HG02678 (cell line): ENCODE results near the gene ATG4C.
A peak's percentile ranks its signal among the peaks of the same experiment; 100 is the strongest.
"Not testable (repeated sequence)": the region's sequence is repeated elsewhere in the genome, so short reads cannot be mapped to it uniquely, and the experiment has no call there.

Source experiments
- ATAC-seq: cut with Tn5 transposase; IDR thresholded peaks from one replicate; pipeline ENCODE4 v1.9.1; 2021; ENCODE audit warnings: mild to moderate bottlenecking, moderate library complexity; ENCODE audit not compliant: unreplicated experiment

The ATG4C gene, protein sequence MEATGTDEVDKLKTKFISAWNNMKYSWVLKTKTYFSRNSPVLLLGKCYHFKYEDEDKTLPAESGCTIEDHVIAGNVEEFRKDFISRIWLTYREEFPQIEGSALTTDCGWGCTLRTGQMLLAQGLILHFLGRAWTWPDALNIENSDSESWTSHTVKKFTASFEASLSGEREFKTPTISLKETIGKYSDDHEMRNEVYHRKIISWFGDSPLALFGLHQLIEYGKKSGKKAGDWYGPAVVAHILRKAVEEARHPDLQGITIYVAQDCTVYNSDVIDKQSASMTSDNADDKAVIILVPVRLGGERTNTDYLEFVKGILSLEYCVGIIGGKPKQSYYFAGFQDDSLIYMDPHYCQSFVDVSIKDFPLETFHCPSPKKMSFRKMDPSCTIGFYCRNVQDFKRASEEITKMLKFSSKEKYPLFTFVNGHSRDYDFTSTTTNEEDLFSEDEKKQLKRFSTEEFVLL

DNA sequence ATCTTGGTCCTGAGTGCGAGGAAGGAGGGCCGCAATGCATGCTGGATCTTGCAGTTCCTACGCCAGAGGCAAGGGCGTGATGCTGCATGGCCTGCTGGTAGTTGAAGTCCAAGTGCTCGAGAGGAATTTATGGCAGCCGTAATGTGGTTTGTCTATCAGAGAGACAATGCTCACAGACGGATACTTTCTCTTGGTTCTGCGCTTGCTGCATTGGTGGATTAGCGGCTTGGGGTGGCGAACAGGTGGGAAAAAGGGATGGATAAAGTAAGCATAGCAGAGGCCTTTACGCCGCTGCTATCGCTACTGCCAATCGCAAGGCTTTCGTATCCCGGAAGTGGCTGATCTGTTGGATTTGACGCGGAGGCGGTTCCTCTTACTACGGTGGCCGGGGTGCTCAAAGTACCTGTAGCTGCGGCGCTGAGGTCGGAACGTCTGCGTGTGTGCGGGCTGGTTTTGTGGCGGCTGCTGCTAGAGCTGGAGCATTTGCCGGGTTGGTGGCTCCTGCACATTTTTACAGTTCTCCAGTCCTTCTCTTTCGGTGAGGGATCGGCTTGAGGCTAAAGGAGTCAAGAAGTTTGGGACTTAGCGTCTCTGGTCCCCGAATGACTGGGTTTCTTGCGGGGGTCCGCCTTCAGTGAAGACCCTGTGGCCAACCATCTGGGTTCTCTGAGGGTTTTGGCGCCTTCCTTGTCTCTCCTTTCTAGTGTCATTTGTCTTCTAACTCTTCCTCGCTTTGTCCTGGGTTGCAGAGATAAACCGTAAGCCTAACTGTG, at the start of gene ATG4C:
Gene ATG4C (plus strand): TSS at position 397 of the 773 bp plus-strand sequence. CDS start 19,655 bp downstream, outside the sequence.
- peak; percentile 96 for ATAC-seq

DNA sequence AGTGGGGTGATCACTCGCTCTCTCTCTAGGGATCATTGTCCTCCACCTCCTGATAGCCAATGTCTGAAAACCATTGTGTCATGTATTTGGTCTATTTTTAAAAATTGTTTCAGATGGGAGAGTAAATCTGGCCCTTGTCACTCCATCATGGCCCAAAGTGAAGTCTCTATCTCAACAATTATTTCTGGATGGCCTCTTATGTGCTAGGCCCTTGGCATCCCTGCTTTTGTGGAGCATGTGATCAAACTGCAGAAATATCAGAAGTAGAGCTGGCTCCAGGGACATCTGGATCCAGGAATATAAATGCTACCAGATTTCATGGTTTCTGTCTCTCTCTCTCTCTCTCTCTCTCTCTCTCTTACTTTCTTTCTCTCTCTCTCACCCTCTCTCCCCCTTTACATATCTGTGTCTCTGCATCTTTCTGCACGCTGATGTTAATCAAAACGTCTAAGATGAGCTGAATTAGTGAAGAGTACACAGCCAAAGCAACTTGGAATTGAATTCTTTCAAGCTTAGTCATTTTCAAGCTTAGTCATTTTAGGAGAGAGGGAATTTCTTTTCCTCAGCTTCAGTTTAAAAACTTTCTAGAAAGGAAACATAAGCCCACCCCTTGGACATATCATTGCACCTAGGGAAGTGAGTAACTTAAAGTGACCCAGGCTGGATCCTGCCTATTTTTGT, 48.3 kb upstream of the ATG4C start:
- ATAC-seq = no peak

DNA sequence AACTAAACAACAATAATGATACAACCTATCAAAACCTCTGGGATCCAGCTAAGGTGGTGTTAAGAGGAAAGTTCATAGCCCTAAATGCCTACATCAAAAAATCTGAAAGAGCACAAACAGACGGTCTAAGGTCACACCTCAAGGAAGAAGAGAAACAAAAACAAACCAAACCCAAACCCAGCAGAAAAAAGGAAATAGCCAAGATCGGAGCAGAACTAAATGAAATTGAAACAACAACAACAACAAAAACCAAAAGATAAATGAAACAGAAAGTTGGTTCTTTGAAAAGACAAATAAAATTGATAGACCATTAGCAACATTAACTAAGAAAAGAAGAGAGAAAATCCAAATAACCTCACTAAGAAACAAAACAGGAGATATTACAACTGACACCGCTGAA, 43.2 kb upstream of the ATG4C start:
- not testable (repeated sequence) for ATAC-seq

DNA sequence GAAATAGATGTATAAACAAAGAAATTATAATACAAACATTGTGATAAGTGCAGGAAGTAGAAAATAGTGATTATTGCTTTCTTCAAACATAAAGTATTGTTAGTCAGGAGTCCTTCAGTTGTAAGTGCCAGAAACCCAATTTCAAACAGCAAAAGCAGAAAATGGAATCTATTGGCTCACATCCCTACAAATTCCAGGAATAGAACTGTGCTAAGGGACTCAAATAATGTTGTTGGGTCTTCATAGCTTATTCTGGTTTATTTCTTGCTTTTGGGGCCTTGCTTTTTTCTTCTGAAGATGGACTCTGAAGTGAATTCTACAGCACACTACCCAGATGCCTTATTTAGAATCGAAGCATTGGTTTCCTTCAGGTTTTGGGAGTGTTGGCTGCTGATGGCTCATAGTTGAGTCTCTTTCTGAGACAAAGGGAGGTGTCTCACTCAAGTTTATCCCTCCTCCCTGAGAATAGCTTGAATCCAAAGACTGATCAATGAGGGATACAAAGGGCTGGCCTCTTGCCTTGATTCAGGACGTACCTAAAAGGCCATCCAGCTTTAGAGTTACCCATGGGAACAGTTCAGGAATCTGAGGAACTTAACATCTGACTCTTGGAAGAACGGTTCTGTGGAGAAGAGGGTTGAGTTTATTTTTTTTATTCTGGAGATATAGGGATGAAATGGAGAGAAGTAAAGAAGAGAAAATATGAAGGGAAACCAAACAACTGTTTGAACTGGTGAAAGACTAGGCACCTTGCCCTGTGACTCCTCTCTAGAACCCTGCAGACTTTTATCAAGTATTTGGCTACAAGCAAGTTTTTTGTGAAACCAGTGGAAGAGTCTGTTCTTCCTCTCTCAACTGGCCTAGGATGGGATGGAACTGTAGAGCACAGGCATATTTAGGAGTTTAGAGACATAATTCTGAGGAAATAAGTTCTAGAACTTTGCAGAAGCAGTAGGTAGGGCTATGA, 39.0 kb upstream of the ATG4C start:
- ATAC-seq = no peak

DNA sequence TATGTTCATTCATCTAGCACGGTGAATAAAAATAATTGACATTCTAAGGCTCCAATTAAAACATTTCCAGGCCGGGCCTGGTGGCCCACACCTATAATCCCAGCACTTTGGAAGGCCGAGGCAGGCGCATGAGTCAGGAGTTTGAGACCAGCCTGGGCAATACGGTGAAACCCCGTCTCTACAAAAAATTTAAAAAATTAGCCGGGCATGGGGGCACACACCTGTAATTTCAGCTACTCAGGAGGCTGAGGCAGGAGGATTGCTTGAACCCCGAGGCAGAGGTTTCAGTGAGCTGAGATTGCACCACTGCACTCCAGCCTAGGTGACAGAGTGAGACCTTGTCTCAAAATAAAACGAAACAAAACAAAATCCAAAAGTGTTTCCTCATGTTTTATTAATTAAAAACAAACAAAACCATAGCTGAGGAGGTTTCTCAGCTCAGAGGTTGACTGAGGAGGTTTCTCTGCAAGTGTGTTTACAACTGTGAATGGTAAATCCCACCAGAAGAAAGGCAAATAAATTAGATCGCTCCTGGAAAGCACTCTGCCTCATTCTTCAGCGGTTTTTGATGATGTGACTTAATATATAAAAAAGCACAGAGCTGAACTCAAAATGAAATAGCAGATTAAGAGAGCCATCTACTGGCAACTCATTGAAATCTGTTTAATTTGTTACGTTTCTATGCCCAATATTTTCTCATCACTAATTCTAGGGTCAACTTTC, 37.7 kb upstream of the ATG4C start:
- ATAC-seq = no peak

DNA sequence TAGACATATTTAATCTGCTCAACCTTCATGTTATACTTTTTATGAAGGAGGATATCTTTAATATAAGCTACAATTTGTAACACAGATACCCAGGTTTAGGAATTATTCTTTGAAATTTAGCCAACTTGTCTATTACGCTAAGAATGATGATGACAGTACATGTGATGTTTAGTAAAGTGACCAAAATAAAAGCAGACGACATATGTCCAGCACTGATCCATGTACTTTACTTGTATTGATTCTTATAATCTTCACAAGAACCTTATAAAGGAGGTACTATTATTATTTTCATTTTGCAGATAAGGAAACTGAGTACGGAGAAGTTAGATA, 37.2 kb upstream of the ATG4C start:
- no peak for ATAC-seq

DNA sequence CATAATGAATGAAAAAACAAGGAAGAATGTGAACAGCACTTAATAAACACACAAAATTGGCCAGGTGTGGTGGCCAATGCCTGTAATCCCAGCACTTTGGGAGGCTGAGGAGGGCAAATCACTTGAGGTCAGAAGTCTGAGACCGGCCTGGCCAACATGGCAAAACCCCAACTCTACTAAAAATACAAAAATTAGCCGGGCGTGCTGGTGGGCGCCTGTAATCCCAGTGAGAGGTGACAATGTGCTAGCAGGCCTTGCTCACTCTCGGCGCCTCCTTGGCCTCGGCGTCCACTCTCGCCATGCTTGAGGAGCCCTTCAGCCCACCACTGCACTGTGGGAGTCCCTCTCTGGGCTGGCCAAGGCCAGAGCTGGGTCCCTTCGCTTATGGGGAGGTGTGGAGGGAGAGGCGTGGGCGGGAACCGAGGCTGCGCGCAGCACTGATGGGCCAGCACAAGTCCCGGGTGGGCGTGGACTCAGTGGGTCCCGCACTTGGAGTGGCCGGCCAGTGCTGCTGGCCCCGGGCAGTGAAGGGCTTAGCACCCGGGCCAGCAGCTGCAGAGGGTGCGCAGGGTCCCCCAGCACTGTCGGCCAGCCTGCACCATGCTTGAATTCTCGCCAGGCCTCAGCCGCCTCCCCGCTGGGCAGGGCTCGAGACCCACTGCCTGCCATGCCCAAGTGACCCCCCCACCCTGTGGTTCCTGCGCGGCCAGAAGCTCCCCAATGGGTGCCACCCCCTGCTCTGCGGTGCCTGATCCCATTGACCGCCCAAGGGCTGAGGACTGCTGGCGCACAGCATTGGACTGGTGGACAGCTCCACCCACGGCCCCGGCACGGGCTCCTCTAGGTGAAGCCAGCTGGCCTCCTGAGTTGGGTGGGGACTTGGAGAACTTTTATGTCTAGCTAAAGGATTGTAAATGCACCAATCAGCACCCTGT, 30.6 kb upstream of the ATG4C start:
- ATAC-seq = no peak

DNA sequence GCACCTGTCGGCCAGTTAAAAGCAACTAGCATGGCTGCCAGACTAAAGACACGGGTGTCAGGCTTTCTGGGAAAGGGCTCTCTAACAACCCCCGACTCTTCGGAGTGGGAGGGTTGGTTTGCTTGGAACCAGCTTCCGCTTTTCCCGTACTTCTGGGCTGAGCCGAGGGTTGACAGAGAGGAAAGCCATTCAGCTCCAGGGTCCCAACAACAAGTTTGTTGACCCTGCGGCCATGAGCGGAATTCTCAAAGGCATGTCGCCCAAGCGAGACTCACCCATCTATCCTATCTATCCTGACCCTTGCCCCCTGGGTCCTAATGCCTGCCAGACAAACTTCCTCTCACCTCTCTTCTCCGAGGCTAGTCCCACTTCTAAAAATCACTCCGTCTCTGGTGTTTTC, 29.0 kb upstream of the ATG4C start:
- ATAC-seq = not testable (repeated sequence)

DNA sequence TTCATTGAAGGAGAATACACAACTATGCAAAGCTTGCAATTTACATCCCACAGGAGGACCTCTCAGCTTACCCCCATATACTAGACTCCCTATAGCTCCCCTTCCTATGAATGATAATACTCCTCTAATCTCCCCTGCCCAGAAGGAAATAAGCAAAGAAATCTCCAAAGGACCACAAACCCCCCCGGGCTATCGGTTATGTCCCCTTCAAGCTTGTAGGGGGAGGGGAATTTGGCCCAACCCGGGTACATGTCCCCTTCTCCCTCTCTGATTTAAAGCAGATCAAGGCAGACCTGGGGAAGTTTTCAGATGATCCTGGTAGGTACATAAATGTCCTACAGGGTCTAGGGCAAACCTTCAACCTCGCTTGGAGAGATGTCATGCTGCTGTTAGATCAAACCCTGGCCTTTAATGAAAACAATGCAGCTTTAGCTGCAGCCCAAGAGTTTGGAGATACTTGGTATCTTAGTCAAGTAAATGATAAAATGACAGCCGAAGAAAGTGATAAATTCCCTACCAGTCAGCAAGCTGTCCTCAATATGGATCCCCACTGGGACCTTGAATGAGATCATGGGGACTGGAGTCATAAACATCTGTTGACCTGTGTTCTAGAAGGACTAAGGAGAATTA, 27.6 kb upstream of the ATG4C start:
- ATAC-seq = not testable (repeated sequence)

DNA sequence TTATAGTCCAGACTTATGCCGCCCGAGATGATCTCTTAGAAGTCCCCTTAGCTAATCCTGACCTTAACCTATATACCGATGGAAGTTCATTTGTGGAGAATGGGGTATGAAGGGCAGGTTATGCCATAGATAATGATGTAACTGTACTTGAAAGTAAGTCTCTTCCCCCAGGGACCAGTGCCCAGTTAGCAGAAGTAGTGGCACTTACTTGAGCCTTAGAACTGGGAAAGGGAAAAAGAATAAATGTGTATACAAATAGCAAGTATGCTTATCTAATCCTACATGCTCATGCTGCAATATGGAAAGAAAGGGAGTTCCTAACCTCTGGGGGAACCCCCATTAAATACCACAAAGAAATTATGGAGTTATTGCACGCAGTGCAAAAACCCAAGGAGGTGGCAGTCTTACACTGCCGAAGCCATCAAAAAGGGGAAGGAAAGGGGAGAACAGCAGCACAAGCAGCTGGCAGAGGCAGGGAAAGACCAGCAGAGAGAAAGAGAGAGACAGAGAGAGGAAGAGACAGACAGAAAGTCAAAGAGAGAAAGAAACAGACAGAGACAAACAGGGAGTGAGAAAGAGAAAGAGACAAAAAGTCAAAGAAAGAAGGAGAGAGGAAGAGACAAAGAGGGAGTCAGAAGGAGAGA, 24.6 kb upstream of the ATG4C start:
- not testable (repeated sequence) for ATAC-seq

DNA sequence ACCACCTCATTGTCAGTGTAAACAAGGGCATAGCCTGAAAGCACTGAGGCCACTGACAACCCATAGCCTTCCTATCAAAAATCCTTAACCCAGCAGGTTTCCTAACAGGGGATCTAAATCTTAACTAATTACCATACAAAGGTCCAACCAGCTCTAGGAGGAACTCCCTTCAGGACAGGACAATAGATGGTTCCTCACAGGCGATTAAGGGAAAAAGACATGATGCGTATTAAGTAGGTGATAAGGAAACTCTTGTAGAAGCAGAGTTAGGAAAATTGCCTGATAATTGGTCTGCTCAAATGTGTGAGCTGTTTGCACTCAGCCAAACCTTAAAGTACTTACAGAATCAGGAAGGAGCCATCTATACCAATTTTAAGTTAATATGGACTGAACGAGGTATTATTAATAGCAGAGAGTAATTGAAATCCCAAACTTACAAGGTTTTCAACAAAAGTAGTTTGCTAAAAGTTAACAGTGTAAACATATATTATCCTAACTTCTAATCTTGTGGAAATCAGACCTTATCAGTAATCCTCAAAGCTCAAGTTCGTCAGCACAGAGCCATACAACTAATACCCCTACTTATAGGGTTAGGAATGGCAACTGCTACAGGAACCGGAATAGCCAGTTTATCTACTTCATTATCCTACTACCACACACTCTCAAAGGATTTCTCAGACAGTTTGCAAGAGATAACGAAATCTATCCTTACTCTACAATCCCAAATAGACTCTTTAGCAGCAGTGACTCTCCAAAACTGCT, 23.7 kb upstream of the ATG4C start:
- ATAC-seq = not testable (repeated sequence)

DNA sequence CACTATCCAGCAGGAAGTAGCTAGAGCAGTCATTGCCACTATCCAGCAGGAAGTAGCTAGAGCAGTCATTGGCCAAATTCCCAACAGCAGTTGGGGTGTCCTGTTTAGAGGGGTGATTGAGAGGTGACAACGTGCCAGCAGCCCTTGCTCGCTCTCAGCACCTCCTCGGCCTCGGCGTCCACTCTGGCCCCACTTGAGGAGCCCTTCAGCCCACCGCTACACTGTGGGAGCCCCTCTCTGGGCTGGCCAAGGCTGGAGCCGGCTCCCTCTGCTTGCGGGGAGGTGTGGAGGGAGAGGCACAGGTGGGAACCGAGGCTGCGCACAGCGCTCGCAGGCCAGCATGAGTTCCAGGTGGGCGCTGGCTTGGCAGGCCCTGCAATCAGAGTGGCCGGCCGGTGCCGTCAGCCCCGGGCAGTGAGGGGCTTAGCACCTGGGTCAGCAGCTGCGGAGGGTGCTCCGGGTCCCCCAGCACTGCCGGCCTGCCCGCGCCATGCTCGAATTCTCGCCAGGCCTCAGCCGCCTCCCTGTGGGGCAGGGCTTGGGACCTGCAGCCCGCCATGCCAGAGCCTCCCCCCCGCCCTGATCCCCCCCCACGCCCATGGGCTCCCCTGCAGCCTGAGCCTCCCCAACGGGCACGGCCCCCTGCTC, 22.6 kb upstream of the ATG4C start:
- ATAC-seq = not testable (repeated sequence)

DNA sequence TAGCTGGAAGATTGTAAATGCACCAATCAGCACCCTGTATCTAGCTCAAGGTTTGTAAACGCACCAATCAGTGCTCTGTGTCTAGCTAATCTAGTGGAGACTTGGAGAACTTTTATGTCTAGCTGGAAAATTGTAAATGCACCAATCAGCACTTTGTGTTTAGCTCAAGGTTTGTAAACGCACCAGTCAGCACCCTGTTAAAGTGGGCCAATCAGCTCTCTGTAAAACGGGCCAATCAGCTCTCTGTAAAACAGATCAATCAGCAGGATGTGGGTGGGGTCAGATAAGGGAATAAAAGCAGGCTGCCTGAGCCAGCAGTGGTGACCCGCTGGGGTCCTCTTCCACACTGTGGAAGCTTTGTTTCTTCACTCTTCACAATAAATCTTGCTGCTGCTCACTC, 21.9 kb upstream of the ATG4C start:
- ATAC-seq = not testable (repeated sequence)

DNA sequence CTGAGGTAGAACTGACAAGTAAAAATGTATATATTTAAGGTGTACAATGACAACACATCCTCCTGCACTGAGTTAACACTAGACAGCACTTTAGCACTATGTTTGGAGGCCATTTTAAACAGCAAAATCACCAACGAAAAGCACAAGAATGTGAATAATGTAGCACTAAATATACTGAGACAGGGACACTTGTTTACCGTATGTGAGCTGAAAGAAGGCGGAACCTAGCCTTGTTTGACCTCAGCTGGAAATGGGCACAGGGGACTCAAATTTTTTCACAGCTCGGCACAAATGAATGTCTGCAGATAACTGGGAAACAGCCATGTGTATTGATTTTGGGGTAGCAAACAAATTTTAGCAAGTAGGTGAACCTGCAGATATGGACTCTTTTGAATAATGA, 18.0 kb upstream of the ATG4C start:
- no peak for ATAC-seq

DNA sequence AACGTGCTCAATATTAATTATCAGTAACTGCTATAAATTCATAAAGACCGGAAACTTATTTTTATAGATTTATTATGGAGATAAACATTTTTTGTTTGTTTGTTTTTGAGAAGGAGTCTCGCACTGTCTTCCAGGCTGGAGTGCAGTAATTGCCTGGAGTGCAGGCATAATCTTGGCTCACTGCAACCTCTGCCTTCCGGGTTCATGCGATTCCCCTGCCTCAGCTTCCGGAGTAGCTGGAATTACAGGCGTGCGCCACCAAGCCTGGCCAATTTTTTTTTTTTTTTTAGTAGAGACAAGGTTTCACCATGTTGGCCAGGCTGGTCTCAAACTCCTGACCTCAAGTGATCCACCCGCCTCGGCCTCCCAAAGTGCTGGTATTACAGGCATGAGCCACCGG, 15.4 kb upstream of the ATG4C start:
- ATAC-seq = not testable (repeated sequence)

DNA sequence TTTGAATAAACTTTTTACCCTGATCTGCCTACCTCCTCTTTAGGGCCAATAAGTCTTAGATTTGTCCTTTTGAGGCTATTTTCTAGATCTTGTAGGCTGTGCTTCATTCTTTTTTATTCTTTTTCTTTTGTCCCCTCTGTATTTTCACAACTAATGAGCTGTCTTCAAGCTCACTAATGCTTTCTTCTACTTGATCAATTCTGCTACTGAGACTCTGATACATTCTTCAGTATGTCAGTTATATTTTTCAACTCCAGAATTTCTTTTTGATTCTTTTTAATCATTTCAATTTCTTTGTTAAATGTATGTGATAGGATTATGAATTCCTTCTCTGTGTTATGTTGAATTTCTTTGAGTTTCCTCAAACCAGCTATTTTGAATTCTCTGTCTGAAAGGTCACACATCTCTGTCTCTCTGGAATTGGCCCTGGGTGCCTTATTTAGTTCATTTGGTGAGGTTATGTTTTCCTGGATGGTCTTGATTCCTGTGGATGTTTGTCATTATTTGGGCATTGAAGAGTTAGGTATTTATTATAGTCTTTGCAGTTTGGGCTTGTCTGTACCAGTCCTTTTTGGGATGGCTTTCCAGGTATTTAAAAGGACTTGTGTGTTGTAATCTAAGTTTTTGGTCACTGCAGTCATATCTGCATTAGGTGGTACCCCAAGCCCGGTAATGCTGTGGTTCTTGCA, 11.2 kb upstream of the ATG4C start:
- ATAC-seq = no peak
